Effector memory CD4-positive, alpha-beta T cell (primary cell): Measurements from ENCODE around the gene TMEM168.
"Not testable (repeated sequence)": the region's sequence is repeated elsewhere in the genome, so short reads cannot be mapped to it uniquely, and the experiment has no call there.

Source experiments
- DNase-seq, 3 donors: peaks; one replicate each; pipeline ENCODE4 v3.0.0-alpha.2; 2020
- H3K27ac ChIP-seq: 2 replicates; pipeline ENCODE4 v1.7.0; 2013; ENCODE audit warnings: mild to moderate bottlenecking, low read length, moderate library complexity; ENCODE audit not compliant: insufficient read depth, poor library complexity, severe bottlenecking
- H3K27me3 ChIP-seq: replicated peaks from 2 replicates; pipeline ENCODE4 v1.7.0; 2013; ENCODE audit warnings: mild to moderate bottlenecking, low read length; ENCODE audit not compliant: insufficient read depth, control insufficient read depth, poor library complexity, severe bottlenecking
- H3K36me3 ChIP-seq: 2 replicates; pipeline ENCODE4 v1.7.0; 2013; ENCODE audit warnings: mild to moderate bottlenecking, low read length, moderate library complexity; ENCODE audit not compliant: control insufficient read depth, insufficient read depth
- H3K4me1 ChIP-seq: 2 replicates; pipeline ENCODE4 v1.7.0; 2013; ENCODE audit warnings: low read length, mild to moderate bottlenecking; ENCODE audit not compliant: control insufficient read depth, insufficient read depth, poor library complexity, severe bottlenecking
- H3K4me3 ChIP-seq: 2 replicates; pipeline ENCODE4 v1.7.0; 2013; ENCODE audit warnings: low read length, low read depth, mild to moderate bottlenecking; ENCODE audit not compliant: insufficient read depth, poor library complexity, severe bottlenecking
- H3K9me3 ChIP-seq: 2 replicates; pipeline ENCODE4 v1.7.0; 2013; ENCODE audit warnings: mild to moderate bottlenecking, low read length, moderate library complexity; ENCODE audit not compliant: control insufficient read depth

TMEM168 gene

DNA sequence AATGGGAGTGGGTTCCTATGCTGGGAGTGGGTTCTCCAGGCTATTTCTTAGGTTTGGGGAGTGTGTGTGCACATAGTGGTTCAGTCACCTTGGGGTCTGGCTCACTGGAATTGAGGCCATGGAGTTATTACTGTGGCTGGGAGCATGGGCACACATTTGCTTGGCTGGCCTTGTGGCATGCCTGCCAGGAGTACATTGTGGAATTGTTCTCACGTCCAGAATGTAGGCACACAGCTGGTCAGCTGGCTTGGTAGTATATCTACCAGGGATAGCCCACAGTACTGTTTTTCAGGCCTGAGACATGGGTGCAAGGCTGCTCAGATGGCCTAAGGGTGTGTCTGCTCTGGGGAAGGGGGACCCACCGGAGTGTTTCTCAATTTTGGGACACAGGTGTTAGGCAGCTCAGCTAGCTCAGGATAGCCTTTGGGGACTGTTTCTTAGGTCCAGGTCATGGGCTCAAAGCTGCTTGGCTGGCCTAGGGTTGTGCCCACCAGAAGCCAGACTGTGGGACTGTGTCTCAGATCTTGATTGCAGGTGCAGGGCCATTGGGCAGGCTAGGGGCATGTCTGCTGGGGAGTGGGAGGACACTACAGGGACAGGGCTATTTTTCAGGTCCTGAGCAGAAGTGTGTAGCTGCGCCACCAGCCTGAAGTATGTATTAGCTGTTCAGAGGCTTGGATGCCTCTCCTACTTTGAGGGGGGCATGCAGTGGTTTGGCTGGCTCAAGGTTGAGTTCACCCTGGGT, 50.6 kb downstream of the TMEM168 start:
- Histone ChIP-seq H3K27me3 (no peaks in the 10 kb centered on the region), H3K4me1 (no peaks in the 10 kb centered on the region), H3K36me3 (no peaks in the 10 kb centered on the region), H3K9me3 (peaks cover under 1% of the 10 kb centered on the region), H3K27ac (no peak overlapping the region), H3K4me3 (no peak overlapping the region)
- DNase-seq: no peak

DNA sequence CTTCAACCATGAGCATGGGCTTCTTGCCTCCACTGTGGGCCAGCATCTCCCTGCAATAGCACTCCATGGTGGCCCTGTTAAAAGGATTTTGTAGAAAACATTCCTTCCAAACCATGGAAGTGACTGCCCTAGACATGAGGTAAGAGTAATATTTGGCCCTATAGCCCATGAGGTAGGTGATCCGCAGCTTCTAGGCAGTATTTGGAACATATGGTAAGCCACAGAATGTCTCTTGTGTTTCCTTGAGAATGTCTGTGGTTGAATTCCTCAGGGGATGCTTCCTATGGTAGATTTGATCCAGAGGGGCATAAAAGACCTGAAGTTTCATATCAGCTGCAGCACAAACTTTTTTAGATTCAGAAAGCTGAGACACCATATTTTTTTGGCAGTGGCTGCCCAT, 54.9 kb downstream of the TMEM168 start:
- Histone ChIP-seq H3K36me3 (no peaks in the 10 kb centered on the region), H3K9me3 (peaks cover 7% of the 10 kb centered on the region), H3K27me3 (no peaks in the 10 kb centered on the region), H3K4me1 (no peaks in the 10 kb centered on the region), H3K27ac (no peak overlapping the region), H3K4me3 (no peak overlapping the region)
- no peak for DNase-seq

DNA sequence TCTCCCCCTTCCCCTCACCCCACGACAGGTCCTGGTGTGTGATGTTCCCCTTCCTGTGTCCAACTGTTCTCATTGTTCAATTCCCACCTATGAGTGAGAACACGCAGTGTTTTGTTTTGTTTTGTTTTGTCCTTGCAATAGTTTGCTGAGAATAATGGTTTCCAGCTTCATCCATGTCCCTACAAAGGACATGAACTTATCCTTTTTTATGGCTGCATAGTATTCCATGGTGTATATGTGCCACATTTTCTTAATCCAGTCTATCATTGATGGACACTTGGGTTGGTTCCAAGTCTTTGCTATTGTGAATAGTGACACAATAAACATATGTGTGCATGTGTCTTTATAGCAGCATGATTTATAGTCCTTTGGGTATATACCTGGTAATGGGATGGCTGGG, 58.9 kb downstream of the TMEM168 start:
- H3K9me3 ChIP-seq: not testable (repeated sequence)

DNA sequence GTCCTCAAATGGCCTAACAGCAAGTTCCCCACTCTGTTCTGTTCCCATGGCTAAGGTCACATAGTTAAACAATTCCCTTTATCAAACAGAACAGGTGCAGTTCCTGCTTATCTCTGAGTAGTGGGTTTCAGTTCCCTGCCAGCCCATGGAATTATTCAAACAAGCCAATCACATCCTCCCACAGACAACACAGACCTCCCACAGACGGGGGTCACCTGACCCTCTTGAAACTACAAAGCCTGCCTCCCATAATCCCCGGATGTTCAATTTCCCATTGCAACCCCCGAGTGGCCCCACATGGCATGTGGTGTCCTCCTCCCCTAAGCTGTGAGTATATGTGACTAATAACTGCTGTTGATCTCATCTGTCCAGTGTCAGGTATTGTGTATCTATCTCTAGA, 64.1 kb downstream of the TMEM168 start:
- Histone ChIP-seq H3K4me1 (no peaks in the 10 kb centered on the region), H3K36me3 (no peaks in the 10 kb centered on the region), H3K27me3 (no peaks in the 10 kb centered on the region), H3K27ac (no peak overlapping the region), H3K9me3 (no peaks in the 10 kb centered on the region), H3K4me3 (no peak overlapping the region)
- DNase-seq: no peak

More for the DNA sequence above, 58.9 kb downstream of the TMEM168 start:
- not testable (repeated sequence) for H3K4me1 ChIP-seq, DNase-seq, H3K27me3 ChIP-seq, H3K36me3 ChIP-seq, H3K4me3 ChIP-seq, H3K27ac ChIP-seq

DNA sequence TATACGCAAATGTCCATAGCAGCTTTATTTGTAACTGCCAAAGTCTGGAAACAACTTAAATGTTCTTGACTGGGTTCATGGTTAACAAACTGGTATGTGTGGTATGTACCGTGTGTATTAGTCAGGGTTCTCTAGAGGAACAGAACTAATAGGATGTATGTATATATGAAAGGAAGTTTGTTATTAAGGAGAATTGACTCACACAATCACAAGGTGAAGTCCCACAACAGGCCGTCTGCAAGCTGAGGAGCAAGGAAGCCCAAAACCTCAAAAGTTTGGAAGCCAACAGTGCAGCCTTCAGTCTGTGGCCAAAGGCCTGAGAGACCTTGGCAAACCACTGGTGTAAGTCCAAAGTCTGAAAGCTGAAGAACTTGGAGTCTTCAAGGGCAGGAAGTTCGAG, 66.8 kb downstream of the TMEM168 start:
- H3K4me1 ChIP-seq: no peaks in the 10 kb centered on the region
- no peak overlapping the region for H3K4me3 ChIP-seq
- H3K36me3 ChIP-seq: no peaks in the 10 kb centered on the region
- no peaks in the 10 kb centered on the region for H3K9me3 ChIP-seq
- H3K27me3 ChIP-seq: no peaks in the 10 kb centered on the region
- H3K27ac ChIP-seq: no peak overlapping the region
- no peak for DNase-seq

DNA sequence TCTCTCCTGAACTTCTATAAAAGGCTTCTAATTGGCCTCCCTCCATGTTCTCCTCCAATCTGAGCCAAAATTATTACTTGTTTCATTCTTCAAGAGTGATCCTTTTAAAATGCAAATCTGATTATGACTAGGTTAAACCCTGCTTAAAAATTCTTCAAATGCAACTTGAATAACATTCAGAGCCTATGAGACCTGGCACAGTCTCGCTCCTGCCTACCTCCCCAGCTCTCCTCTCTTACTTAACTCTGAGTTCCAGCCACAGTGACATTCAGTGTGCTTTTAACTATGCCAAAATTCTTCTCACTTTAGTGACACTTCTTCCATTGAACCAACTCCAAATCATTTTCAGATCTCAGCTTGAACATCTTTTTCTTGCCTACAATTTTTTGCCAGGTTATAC, 68.8 kb downstream of the TMEM168 start:
- Histone ChIP-seq H3K9me3 (no peaks in the 10 kb centered on the region), H3K27me3 (no peaks in the 10 kb centered on the region), H3K4me3 (no peak overlapping the region), H3K36me3 (no peaks in the 10 kb centered on the region), H3K4me1 (no peaks in the 10 kb centered on the region), H3K27ac (no peak overlapping the region)
- DNase-seq: no peak

DNA sequence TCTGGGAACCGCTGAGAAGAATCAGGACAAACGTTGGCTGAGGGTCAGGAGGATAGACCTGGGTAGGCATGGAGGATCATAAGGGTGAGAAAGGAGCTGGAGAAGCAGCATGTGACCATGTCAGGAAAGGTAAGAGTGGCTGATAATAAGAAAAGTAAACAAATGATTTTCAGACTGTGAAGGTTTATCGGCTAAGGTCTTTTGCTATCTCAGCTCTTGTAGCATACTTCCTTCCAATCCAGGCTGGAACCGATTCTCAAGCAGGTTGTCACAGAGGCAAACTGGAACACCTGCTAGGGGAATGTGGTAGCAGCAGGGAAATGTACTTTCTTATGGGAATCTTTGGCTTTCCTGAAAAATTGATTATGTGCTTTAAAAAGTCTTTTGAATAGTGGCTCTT, 74.7 kb downstream of the TMEM168 start:
- no peaks in the 10 kb centered on the region for H3K36me3 ChIP-seq
- H3K27ac ChIP-seq: no peak overlapping the region
- DNase-seq: no peak

DNA sequence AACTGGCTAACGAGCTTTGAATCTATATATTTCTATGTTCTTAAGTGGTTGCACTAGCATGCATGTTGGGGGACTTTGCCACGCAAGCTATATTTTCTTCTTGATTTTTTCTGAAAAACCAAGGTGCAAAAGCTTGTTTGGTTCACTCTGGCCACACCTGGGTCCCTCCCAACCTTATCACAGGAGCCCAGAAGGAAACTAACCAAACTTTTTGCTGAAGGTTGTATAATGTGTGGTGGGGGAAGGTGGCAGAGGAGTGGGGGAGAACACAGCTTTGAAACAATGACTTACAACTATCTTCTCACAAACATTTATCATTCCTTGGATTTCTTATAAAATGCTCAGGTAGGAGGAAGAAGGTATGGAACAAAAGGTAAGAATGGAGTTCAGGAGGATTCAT, 75.3 kb downstream of the TMEM168 start:
- H3K4me3 ChIP-seq: no peak overlapping the region
- no peaks in the 10 kb centered on the region for H3K4me1 ChIP-seq
- no peaks in the 10 kb centered on the region for H3K36me3 ChIP-seq
- H3K27me3 ChIP-seq: no peaks in the 10 kb centered on the region
- no peaks in the 10 kb centered on the region for H3K9me3 ChIP-seq
- DNase-seq: no peak
- H3K27ac ChIP-seq: no peak overlapping the region

More for the DNA sequence above, 74.7 kb downstream of the TMEM168 start:
- Histone ChIP-seq H3K27me3 (no peaks in the 10 kb centered on the region), H3K9me3 (no peaks in the 10 kb centered on the region), H3K4me1 (no peaks in the 10 kb centered on the region), H3K4me3 (no peak overlapping the region)
